HepG2 (cell line): ENCODE results near the gene SPP2. TPM values are rescaled to one million over a fixed set of nuclear protein-coding genes. Genes with fewer than 3 reads are reported as not detected.

Experiments used
- ATAC-seq: fragments of 200-7000 bp; cut with Tn5 transposase; 3 replicates; pipeline ENCODE4 v1.9.1; 2020; ENCODE audit warnings: mild to moderate bottlenecking, moderate library complexity
- BruUV-seq: library from RNA; stranded (reverse); fragments of 400-500 nt; replicated peaks from 2 replicates; lab custom pipeline; 2021; lab: Mats Ljungman, UMichigan
- CTCF ChIA-PET: fragments of 300-600 bp; formaldehyde crosslinking; extraction: SDS; loops from one replicate; lab custom pipeline; 2021; ENCODE audit warnings: low total read pairs, inconsistent platforms, low intra/inter-chr PET ratio; lab: Yijun Ruan, JAX
- POLR2A ChIA-PET: fragments of 350-600 bp; sonication (Branson Sonifier 250); formaldehyde crosslinking; loops from one replicate; lab custom pipeline; 2020; ENCODE audit warnings: antibody characterized with exemption, inconsistent platforms; lab: Yijun Ruan, JAX
- DNase-seq: peaks from one replicate; pipeline ENCODE4 v3.0.0-alpha.2; 2015; ENCODE audit warnings: low spot score
- FAIRE-seq: peaks from 3 replicates; lab custom pipeline; 2011; peaks lifted over from hg19 to GRCh38; lab: Jason Lieb, UNC
- H2AFZ ChIP-seq: one replicate; pipeline ENCODE4 v1.6.1; 2011; ENCODE audit warnings: low read length, inconsistent platforms
- H3K27ac ChIP-seq: fragments of 300-600 bp; 3 replicates; pipeline ENCODE4 v1.8.0; 2011; ENCODE audit warnings: mixed run types, mild to moderate bottlenecking, mixed read lengths, low read length, inconsistent platforms; ENCODE audit not compliant: insufficient read depth; ENCODE audit errors: extremely low read length
- H3K27me3 ChIP-seq, 2 experiments: fragments of 200-600 bp in 1 of 2; 2 replicates in 1 of 2; 3 replicates in 1 of 2; pipeline versions ENCODE4 v1.6.0 to v1.8.0; 2011; ENCODE audit warnings: low read length in 2 of 2, mild to moderate bottlenecking in 2 of 2, moderate library complexity in 2 of 2, inconsistent platforms in 1 of 2; ENCODE audit not compliant: insufficient read depth in 2 of 2, control insufficient read depth in 1 of 2
- H3K36me3 ChIP-seq, 2 experiments: fragments of 200-600 bp in 1 of 2; replicated peaks in 1 of 2; 2 replicates in 1 of 2; 3 replicates in 1 of 2; pipeline versions ENCODE4 v1.5.1 to v1.8.0; 2011; ENCODE audit warnings: low read length in 2 of 2, inconsistent platforms in 1 of 2; ENCODE audit not compliant: insufficient read depth in 2 of 2, control insufficient read depth in 1 of 2
- H3K4me1 ChIP-seq: 2 replicates; pipeline ENCODE4 v1.5.1; 2012; ENCODE audit warnings: low read length, inconsistent platforms; ENCODE audit not compliant: insufficient read depth
- H3K4me2 ChIP-seq: 2 replicates; pipeline ENCODE4 v1.6.0; 2011; ENCODE audit warnings: low read depth, low read length, inconsistent platforms
- H3K4me3 ChIP-seq, 3 experiments: fragments of 200-600 bp in 1 of 3; sonication (generic), shearing (Covaris generic) in 1 of 3; replicated peaks in 1 of 3; 2 replicates each; pipeline ENCODE4 v1.5.1; 2011 to 2016; ENCODE audit warnings: low read length in 3 of 3, inconsistent platforms in 2 of 3, low read depth in 2 of 3, mild to moderate bottlenecking in 2 of 3, control low read depth in 1 of 3, mixed read lengths in 1 of 3; ENCODE audit not compliant: insufficient read depth in 1 of 3
- H3K79me2 ChIP-seq: one replicate; pipeline ENCODE4 v1.6.1; 2011; ENCODE audit warnings: low read length, inconsistent platforms; ENCODE audit not compliant: insufficient read depth
- H3K9ac ChIP-seq: 2 replicates; pipeline ENCODE4 v1.6.0; 2011; ENCODE audit warnings: mild to moderate bottlenecking, low read depth, low read length, inconsistent platforms; ENCODE audit not compliant: insufficient read depth
- H3K9me3 ChIP-seq: 2 replicates; pipeline ENCODE4 v1.5.1; 2012; ENCODE audit warnings: mild to moderate bottlenecking, low read length
- H4K20me1 ChIP-seq: 2 replicates; pipeline ENCODE4 v1.6.0; 2011; ENCODE audit warnings: inconsistent platforms, mild to moderate bottlenecking, low read length, moderate library complexity; ENCODE audit not compliant: insufficient read depth
- CERS6 ChIP-seq: sonication (generic); formaldehyde crosslinking; IDR thresholded peaks from 2 replicates; pipeline ENCODE4 v1.5.0; 2020; ENCODE audit warnings: missing genetic modification reagents
- HNF4A ChIP-seq: sonication (generic); formaldehyde crosslinking; IDR thresholded peaks from 2 replicates; pipeline ENCODE4 v1.4.0; 2020; ENCODE audit warnings: missing genetic modification reagents
- HNRNPK ChIP-seq: fragments of 200-400 bp; formaldehyde crosslinking; IDR thresholded peaks from 2 replicates; pipeline ENCODE4 v1.6.1; 2018; ENCODE audit warnings: low read length, low read depth, moderate library complexity, mild to moderate bottlenecking; ENCODE audit not compliant: poor library complexity, severe bottlenecking
- LBX2 ChIP-seq: sonication (generic); formaldehyde crosslinking; IDR thresholded peaks from 2 replicates; pipeline ENCODE4 v1.5.0; 2020; ENCODE audit warnings: missing genetic modification reagents, mild to moderate bottlenecking, borderline replicate concordance
- SRY ChIP-seq: sonication (generic); formaldehyde crosslinking; IDR thresholded peaks from 2 replicates; pipeline ENCODE4 v1.8.0; 2022; ENCODE audit warnings: mild to moderate bottlenecking, missing genetic modification reagents
- ZNF660 ChIP-seq: sonication (generic); formaldehyde crosslinking; IDR thresholded peaks from 2 replicates; pipeline ENCODE4 v1.5.1; 2020; ENCODE audit warnings: mild to moderate bottlenecking, low read depth, missing genetic modification reagents, borderline replicate concordance
- WGBS: methylation state at CpG from one replicate; pipeline ENCODE4 v1.1.6; 2017; ENCODE audit warnings: low lambda C conversion rate; 5-methylcytosine and 5-hydroxymethylcytosine counted together
- in situ Hi-C: cut with HindIII; loops from 2 replicates; pipeline ENCODE4 v1.10.0; 2017; ENCODE audit warnings: low pct_unique_long_range_greater_than_20kb; ENCODE audit not compliant: extremely low pct_ligation_motif_present
- intact Hi-C: fragments of 100-400 bp; cut with micrococcal nuclease; formaldehyde crosslinking; loops from one replicate; pipeline ENCODE4 v1.10.0; 2022; ENCODE audit not compliant: unreplicated experiment
- polyA plus RNA-seq, 8 experiments: library from polyadenylated mRNA; depleted of rRNA in 3 of 8; stranded (reverse) in 7 of 8; unstranded in 1 of 8; fragments of >200 nt; fragmentation: Illumina TruSeq in 4 of 8; extraction: Trizol in 4 of 8; gene quantifications; 2 replicates each; pipeline versions ENCODE4 v1.2.1 to v1.2.3, GENCODE V29; 2011 to 2016; ENCODE audit warnings: low read depth in 4 of 8, missing spikeins in 1 of 8, mixed read lengths in 1 of 8; ENCODE audit not compliant: insufficient read depth in 1 of 8
- total RNA-seq, 5 experiments: library from RNA; depleted of rRNA; stranded (reverse); fragments of >200 nt; fragmentation: Illumina TruSeq; extraction: Trizol; gene quantifications; 2 replicates each; pipeline ENCODE4 v1.2.3, GENCODE V29; 2016; ENCODE audit warnings: low read depth in 1 of 5

Gene SPP2
- total and polyA plus RNA-seq, 2 of the 13 experiments (the other 11 are each of a cell fraction or from before 2014, with no cell fraction given), result not detected

GRCh38 chr2:234125451-234126145 is 75.1 kb downstream of the SPP2 start (continued):
- TF ChIP-seq LBX2 (CRISPR knock-in tag), result no peak

GRCh38 chr2:234126146-234126470 is 75.6 kb downstream of the SPP2 start:
- intact Hi-C loops, result no loop called here
- no peak for TF ChIP-seq HNF4A (CRISPR knock-in tag)
- TF ChIP-seq CERS6 (CRISPR knock-in tag), result no peak
- TF ChIP-seq ZNF660 (CRISPR knock-in tag), result no peak
- no peak for TF ChIP-seq HNRNPK
- no peak for TF ChIP-seq SRY (CRISPR knock-in tag)
- Histone ChIP-seq H3K9me3 (no peaks in the 10 kb centered on the region), H3K27ac (no peak overlapping the region), H3K9ac (no peak overlapping the region), H3K4me1 (no peaks in the 10 kb centered on the region), H4K20me1 (no peaks in the 10 kb centered on the region), H3K4me2 (no peak overlapping the region), H3K4me3 (no peak overlapping the region), H3K79me2 (no peaks in the 10 kb centered on the region), H3K36me3 (no peaks in the 10 kb centered on the region), H2AFZ (no peak overlapping the region), H3K27me3 (no peaks in the 10 kb centered on the region)
- ChIA-PET POLR2A (no interaction called here), CTCF (no interaction called here)
- BruUV-seq, result no TSS peak
- FAIRE-seq (no peak), ATAC-seq (no peak), DNase-seq (no peak)
- 63% methylated on average over 6 of the region's 6 CpGs for WGBS
- in situ Hi-C loops, result no loop called here

Other genes with a start within 250 kb of the SPP2 start
- gene HJURP, start 196.2 kb upstream of the SPP2 start, total RNA-seq (2016; rRNA removed; fragmentation: Illumina TruSeq; extraction: Trizol), result 36.3 and 45.9 TPM in 2 replicates
- gene HJURP, start 196.2 kb upstream of the SPP2 start, polyA plus RNA-seq (2011; rRNA removed), result 26.0 and 43.9 TPM in 2 replicates
- not detected in 2 replicates for gene TRPM8, start 133.3 kb upstream of the SPP2 start, total RNA-seq (2016; rRNA removed; fragmentation: Illumina TruSeq; extraction: Trizol)
- 0.08 and 0.12 TPM in 2 replicates for gene TRPM8, start 133.3 kb upstream of the SPP2 start, polyA plus RNA-seq (2011; rRNA removed)